NCI-H1105 (cell line): ENCODE results near the gene CNOT8.
"Not testable (repeated sequence)": the region's sequence is repeated elsewhere in the genome, so short reads cannot be mapped to it uniquely, and the experiment has no call there.

Experiments
- DNase-seq: peaks from one replicate; lab custom pipeline; 2025; lab: John Stamatoyannopoulos, UW

CNOT8 gene

DNA sequence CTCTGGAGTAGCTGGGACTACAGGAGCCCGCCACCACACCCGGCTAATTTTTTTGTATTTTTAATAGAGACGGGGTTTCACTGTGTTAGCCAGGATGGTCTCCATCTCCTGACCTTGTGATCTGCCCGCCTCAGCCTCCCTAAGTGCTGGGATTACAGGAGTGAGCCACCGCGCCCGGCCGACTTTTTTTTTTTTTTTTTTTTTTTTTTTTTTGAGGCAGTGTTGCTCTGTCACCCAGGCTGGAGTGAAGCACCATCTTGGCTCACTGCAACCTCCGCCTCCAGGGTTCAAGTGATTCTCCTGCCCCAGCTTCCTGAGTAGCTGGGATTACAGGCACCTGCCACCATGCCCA lies 22.8 kb upstream of the CNOT8 start:
- DNase-seq: not testable (repeated sequence)

GRCh38 chr5:154836225-154836624 lies 22.2 kb upstream of the CNOT8 start:
- DNase-seq: no peak

DNA sequence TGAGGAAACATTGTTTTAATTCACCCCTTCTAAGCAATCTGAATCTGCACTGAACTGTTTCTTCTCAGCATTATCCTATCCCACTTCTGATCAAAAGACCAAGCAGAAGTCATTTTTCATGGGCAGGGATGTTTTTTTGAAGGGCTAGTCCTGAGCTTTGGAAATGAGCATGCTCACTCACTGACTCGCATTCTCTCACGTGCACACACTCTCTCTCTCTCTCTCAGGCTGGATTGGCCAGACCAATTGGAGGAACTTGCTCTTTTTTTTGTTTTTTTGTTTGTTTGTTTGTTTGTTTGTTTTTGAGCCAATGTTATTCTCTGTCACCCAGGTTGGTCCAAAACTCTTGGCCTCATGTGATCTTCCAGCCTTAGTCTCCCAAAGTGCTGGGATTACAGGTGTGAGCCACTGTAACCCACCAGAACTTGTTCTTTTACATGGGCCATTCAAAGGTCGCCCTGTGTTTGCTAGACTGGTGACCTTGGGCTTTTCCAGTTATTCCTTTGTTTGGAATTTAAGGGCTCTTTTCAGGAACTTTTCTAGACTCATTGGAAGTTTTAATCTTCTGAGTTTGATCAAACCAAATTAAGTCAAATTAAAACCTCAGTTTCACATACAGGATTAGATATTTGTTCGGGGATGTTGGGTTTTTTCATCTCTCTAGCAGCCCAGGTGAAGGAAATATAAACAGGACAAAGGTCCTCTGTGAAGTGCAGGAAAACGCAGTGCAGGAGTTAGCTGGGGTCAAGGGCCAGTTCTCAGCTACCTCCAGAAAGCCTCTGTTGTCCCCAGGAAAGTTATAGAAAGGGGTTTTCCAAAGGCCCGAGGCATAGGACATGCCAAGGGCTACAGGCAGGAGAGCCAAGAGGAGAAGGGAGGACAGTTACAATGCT lies 21.2 kb upstream of the CNOT8 start:
- DNase-seq: no peak

DNA sequence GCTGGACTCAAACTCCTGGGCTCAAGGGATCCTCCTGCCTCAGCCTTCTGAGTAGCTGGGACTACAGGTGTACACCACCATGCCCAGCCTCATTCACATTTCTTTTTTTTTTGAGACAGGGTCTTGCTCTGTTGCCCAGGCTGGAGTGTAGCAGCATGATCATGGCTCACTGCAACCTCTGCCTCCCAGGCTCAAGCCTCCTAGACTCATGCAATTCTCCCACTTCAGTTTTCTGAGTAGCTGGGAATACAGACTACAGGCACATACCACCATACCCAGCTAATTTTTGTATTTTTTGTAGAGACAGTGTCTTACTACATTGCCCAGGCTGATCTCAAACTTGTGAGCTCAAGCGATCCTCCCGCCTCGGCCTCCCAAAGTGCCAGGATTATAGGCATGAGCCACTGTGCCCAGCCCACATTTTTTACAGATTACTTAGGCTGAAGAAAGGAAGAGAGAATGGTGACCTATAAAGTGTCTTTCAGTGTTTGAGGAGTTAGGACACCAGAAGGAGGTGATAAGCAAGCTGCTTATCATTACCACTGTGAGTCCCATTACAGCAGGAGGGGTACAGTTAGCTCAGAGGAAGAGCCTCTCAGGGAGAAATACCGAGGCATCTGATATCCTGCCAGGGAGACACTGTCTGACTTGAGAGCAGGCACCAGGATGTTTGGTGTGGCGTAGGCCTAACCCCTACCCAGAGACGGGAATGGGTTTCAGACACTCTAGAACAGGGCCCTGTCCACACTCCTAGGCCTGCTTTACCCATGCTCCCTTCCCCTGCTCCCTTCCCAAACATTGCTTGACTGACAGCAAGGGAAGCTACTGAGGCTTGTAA lies 17.8 kb upstream of the CNOT8 start:
- DNase-seq: no peak

DNA sequence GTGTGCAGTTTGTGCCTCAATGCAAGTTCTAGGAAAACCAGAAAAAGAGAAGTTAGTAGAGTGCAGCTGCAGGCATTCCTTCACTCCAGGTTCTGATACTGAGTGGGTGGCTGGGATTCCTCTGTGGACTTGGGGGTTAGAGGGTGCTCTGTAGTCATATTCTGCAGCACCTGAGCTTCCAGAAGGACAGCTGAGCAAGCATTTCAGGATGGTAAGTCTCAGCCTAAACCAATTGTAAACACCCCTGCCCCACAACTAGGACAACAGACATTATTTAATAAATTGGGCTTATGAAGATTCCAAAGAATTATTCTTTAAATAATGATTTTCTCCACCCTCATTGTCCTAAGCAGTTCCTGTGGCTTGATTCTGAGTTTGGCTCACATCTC lies 17.2 kb upstream of the CNOT8 start:
- no peak for DNase-seq

- DNase-seq: no peak
Measured at GRCh38 chr5:154842689-154843530, 15.5 kb upstream of the CNOT8 start.

- no peak for DNase-seq
Measured at GRCh38 chr5:154844809-154845208, 13.6 kb upstream of the CNOT8 start.

GRCh38 chr5:154849264-154849785 lies 9.1 kb upstream of the CNOT8 start:
- no peak for DNase-seq

DNA sequence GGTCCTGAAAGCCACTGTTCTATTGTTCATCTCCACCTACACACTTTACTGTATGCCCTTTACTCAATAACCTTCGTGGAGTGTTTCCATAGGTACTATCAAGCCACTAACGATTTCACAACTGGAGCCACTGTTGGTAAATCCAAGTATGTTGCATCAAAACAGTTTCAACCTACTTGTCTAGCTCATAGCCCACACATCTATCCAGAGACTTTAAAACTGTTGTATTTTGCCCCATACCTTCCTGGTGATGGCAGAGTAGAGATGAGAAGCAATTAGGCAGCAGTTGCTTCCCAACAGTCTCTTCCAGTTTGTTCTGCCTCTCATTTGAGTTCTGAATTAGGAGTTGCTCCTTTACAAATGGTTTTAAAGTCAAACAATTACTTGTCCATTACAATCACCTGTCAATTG lies 8.6 kb upstream of the CNOT8 start:
- no peak for DNase-seq

- DNase-seq: no peak
Measured at GRCh38 chr5:154850255-154851062, 8.0 kb upstream of the CNOT8 start, which contains the start of gene FAXDC2. Gene FAXDC2, minus strand, starts transcription at chr5:154850603. Its CDS starts 12,425 bp downstream, at chr5:154838178.

DNA sequence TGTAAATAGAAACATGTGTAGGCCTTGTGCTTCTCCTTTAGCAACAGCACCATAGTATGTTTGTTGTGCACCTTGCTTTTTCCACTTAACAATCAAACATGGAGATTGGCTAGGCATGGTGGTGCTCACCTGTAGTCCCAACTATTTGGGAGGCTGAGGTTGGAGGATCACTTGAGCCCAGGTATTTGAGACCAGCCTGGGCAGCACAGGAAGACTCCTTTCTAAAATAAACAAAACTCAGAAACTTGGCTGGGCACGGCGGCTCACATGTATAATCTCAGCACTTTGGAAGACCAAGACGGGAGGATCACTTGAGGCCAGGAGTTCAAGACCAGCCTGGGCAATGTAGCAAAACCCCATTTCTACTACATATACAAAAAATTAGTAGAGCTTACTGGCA lies 7.1 kb upstream of the CNOT8 start:
- DNase-seq: no peak

- DNase-seq: peak; percentile 87
Measured at GRCh38 chr5:154857530-154858296, 714 bp upstream of the CNOT8 start.

GRCh38 chr5:154858972-154859871 lies 795 bp downstream of the CNOT8 start:
- no peak for DNase-seq

GRCh38 chr5:154860123-154860522 lies 1.7 kb downstream of the CNOT8 start:
- DNase-seq: no peak

- DNase-seq: no peak
Measured at GRCh38 chr5:154860765-154861164, 2.3 kb downstream of the CNOT8 start.

DNA sequence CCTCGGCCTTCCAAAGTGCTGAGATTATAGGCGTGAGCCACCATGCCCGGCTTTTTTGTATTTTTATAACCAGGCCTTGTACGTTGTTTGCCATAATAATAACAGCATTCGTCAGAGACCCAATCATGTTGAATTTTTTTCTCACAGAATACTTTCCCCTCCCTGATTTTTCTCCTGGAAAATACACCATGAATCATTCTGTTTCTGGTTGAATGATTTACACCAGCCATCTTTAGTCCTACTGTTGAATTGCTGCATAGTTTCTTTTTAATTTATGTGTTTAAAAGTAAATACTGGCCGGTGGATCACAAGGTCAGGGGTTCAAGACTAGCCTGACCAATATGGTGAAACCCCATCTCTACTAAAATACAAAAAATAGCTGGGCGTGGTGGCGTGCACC lies 3.5 kb downstream of the CNOT8 start:
- no peak for DNase-seq

GRCh38 chr5:154862766-154863165 lies 4.3 kb downstream of the CNOT8 start:
- DNase-seq: no peak

GRCh38 chr5:154863291-154864080 lies 5.1 kb downstream of the CNOT8 start:
- no peak for DNase-seq
